ENCODE results near the gene SLC39A2.

The SLC39A2 gene

DNA sequence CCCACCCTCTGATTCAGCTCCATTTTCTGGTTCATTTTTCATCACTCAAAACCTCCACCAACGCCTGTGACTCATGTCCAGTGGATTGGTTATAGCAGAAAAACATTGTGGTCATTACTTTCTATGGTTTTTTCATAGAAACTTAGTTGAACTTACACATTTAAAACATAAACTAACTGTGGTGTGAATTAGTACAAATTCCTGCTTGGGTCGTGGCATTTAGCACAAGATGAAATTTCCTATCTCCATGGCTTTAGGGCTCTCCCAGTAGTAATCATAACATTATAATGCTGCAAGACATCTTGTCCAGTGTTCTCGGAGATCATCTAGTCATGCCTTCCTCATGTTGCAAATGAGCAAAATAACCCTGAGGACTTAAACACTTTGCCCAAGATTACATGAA, 50.2 kb downstream of the SLC39A2 start:
- DNase-seq = no peak

DNA sequence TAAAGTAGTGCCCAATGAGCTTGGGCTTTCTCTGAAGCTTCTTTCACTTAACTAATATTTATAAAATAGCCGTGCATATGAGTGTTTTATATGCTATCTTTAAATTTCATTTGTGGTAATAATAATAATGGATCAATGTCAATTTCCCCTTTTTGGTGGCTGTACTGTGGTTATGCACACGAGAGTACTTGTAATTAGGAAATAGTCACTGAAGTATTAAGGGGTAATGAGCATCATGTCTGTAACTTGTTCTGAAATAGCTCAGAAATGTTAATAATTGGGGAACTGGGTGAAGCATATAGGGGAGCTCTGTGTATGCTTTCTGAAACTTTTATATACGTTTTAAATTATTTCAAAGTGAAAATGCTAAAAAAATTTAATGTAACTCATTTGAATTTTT, 51.5 kb downstream of the SLC39A2 start:
- no peak for DNase-seq

Data from activated effector memory CD4-positive, alpha-beta T cell treated with anti-CD3 and anti-CD28 coated beads, Interleukin-2, amount 50 U/mL, for 16 hours (primary cell).